RPMI8226 (cell line): ENCODE data around the gene B3GALT4.
A peak's percentile ranks its signal among the peaks of the same experiment; 100 is the strongest.

Source experiments
- DNase-seq: peaks from one replicate; pipeline ENCODE4 v3.0.0-alpha.2; 2015

B3GALT4 gene

GRCh38 chr6:33292996-33293682 lies 16.2 kb downstream of the B3GALT4 start:
- no peak for DNase-seq

GRCh38 chr6:33294086-33294823 lies 17.3 kb downstream of the B3GALT4 start:
- DNase-seq, result no peak

GRCh38 chr6:33295621-33296369 lies 18.9 kb downstream of the B3GALT4 start:
- no peak for DNase-seq

GRCh38 chr6:33296797-33297405 lies 20.0 kb downstream of the B3GALT4 start:
- DNase-seq, result no peak

GRCh38 chr6:33297406-33297955 lies 20.6 kb downstream of the B3GALT4 start:
- DNase-seq, result peak; percentile 41

- peak; percentile 74 for DNase-seq
Measured at GRCh38 chr6:33297956-33298772, 21.2 kb downstream of the B3GALT4 start.

- DNase-seq, result peak; percentile 83
Measured at GRCh38 chr6:33298773-33299236, 21.9 kb downstream of the B3GALT4 start, which contains the start of gene RGL2. Gene RGL2 (minus strand): TSS chr6:33298942. CDS start chr6:33298610, 332 bp downstream.

- DNase-seq, result peak; percentile 97
Measured at GRCh38 chr6:33299237-33299944, 22.5 kb downstream of the B3GALT4 start.

GRCh38 chr6:33301877-33302276 lies 25.0 kb downstream of the B3GALT4 start:
- no peak for DNase-seq

GRCh38 chr6:33304216-33304615 lies 27.3 kb downstream of the B3GALT4 start:
- no peak for DNase-seq

- no peak for DNase-seq
Measured at GRCh38 chr6:33305052-33305451, 28.1 kb downstream of the B3GALT4 start.

GRCh38 chr6:33306356-33306755 lies 29.4 kb downstream of the B3GALT4 start:
- no peak for DNase-seq

- peak; percentile 96 for DNase-seq
Measured at GRCh38 chr6:33312361-33313104, 35.6 kb downstream of the B3GALT4 start.

- peak; percentile 48 for DNase-seq
Measured at GRCh38 chr6:33313105-33313708, 36.3 kb downstream of the B3GALT4 start.

- peak; percentile 82 for DNase-seq
Measured at GRCh38 chr6:33313709-33314514, 37.0 kb downstream of the B3GALT4 start, which contains the start of gene TAPBP. Gene TAPBP (minus strand): TSS chr6:33314078. CDS start chr6:33314041, 37 bp downstream.

- DNase-seq, result peak; percentile 70
Measured at GRCh38 chr6:33314515-33314942, 37.6 kb downstream of the B3GALT4 start.

- DNase-seq, result peak; percentile 51
Measured at GRCh38 chr6:33314943-33315792, 38.2 kb downstream of the B3GALT4 start.
